Suprapubic skin (tissue), 4 donors: Measurements from ENCODE around the gene C1orf198. TPM values are rescaled to one million over a fixed set of nuclear protein-coding genes. Genes with fewer than 3 reads are reported as not detected.

Source experiments
- DNase-seq, 2 donors: peaks; one replicate each; pipeline ENCODE4 v3.0.0-alpha.2; 2019; ENCODE audit warnings: low spot score in 2 of 2
- H3K27ac ChIP-seq: fragments of 200-600 bp; sonication (generic); one replicate; pipeline ENCODE4 v1.5.1; 2019
- H3K27me3 ChIP-seq: fragments of 200-600 bp; sonication (generic); one replicate; pipeline ENCODE4 v1.5.1; 2019
- H3K36me3 ChIP-seq: fragments of 200-600 bp; sonication (generic); one replicate; pipeline ENCODE4 v1.5.1; 2019
- H3K4me1 ChIP-seq: fragments of 200-600 bp; sonication (generic); one replicate; pipeline ENCODE4 v1.5.1; 2019
- H3K4me3 ChIP-seq: fragments of 200-600 bp; sonication (generic); one replicate; pipeline ENCODE4 v1.5.1; 2019; ENCODE audit warnings: mild to moderate bottlenecking
- H3K9me3 ChIP-seq: fragments of 200-600 bp; sonication (generic); one replicate; pipeline ENCODE4 v1.5.1; 2019
- EP300 ChIP-seq: sonication (generic); formaldehyde crosslinking; IDR thresholded peaks from one replicate; pipeline ENCODE4 v1.6.1; 2017; ENCODE audit warnings: antibody characterized with exemption
- POLR2A ChIP-seq, 2 donors: fragments of 450-650 bp; IDR thresholded peaks; one replicate each; pipeline ENCODE4 v1.6.1; 2017; ENCODE audit warnings: antibody characterized with exemption in 2 of 2, mild to moderate bottlenecking in 2 of 2, moderate library complexity in 2 of 2
- POLR2AphosphoS5 ChIP-seq, 3 donors: sonication (generic); formaldehyde crosslinking; IDR thresholded peaks; one replicate each; pipeline ENCODE4 v1.6.1; 2017; ENCODE audit warnings: antibody characterized with exemption in 3 of 3
- WGBS: methylation state at CpG from one replicate; pipeline ENCODE4 v1.1.5; 2018; 5-methylcytosine and 5-hydroxymethylcytosine counted together
- total RNA-seq, 4 donors: library from RNA; depleted of rRNA; stranded (reverse); fragments of >200 nt; gene quantifications; one replicate each; pipeline ENCODE4 v1.1.0, GENCODE V29; 2016
- TF ChIP-seq, protein P1 (sequence below), 2 donors: fragments of 200-600 bp in 1 of 2; fragments of 450-650 bp in 1 of 2; sonication (generic) in 1 of 2; IDR thresholded peaks; one replicate each; pipeline ENCODE4 v1.5.1; 2016 to 2019; ENCODE audit warnings: antibody characterized with exemption in 2 of 2, mild to moderate bottlenecking in 1 of 2, moderate library complexity in 1 of 2

Gene C1orf198
- total RNA-seq, 4 donors from 2014 or later: 42.7 to 70.1 (median 52.5) TPM

DNA sequence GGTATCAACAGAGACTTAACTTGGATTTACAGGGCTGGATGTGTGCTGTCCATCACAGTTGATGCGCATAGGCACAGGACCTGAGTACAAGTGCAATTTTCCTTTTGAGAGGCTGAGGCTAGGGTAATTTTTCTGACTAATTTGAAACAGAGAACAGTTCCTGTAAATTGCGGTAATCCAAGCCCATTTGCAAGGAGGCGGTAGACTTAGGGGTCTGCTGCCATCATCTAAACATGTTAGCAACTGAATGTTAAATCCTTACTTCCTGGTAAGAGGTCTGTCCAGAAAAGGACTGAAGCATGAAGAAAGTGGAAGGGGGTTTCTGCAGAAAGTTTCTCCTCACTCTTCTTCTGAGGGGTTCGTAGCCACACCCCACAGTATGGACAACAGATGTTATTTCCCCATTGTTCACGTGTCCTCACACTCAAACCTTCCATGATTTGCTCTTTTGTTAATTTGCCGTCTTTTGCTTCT is 23.7 kb upstream of the C1orf198 start:
- Histone ChIP-seq H3K4me3 (no peak overlapping the region), H3K27ac (peak overlapping the region; percentile 11), H3K9me3 (no peaks in the 10 kb centered on the region), H3K27me3 (no peaks in the 10 kb centered on the region), H3K4me1 (no peaks in the 10 kb centered on the region), H3K36me3 (no peaks in the 10 kb centered on the region)
- WGBS: 68% methylated on average over 6 of the region's 6 CpGs
- TF ChIP-seq POLR2A (IDR thresholded peaks at IDR 0.05) (no peak), POLR2AphosphoS5 (IDR thresholded peaks at IDR 0.05) (no peak), EP300 (no peak)
- TF ChIP-seq, protein P1, sequence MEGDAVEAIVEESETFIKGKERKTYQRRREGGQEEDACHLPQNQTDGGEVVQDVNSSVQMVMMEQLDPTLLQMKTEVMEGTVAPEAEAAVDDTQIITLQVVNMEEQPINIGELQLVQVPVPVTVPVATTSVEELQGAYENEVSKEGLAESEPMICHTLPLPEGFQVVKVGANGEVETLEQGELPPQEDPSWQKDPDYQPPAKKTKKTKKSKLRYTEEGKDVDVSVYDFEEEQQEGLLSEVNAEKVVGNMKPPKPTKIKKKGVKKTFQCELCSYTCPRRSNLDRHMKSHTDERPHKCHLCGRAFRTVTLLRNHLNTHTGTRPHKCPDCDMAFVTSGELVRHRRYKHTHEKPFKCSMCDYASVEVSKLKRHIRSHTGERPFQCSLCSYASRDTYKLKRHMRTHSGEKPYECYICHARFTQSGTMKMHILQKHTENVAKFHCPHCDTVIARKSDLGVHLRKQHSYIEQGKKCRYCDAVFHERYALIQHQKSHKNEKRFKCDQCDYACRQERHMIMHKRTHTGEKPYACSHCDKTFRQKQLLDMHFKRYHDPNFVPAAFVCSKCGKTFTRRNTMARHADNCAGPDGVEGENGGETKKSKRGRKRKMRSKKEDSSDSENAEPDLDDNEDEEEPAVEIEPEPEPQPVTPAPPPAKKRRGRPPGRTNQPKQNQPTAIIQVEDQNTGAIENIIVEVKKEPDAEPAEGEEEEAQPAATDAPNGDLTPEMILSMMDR (IDR thresholded peaks at IDR 0.05): no peak
- no peak for DNase-seq

DNA sequence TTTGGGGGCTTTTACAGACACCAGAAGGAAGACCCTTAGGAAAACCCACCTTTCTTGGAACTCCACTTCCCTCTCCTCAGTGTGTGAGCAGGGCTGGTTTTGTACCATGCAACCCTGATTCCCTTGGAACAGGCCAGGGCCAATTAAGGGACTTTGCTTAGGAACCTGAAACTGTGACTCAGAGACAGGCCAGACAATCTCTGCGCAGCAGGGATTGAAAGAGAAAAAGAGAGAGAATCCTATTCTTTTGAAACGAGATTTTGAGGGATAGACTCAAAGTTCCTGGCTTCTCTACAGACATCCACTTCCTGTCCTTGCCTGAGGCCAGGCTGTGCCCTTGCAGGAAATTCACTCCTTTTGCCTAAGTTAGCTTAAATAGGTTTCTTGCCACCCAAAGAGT is 23.1 kb upstream of the C1orf198 start:
- no peak for DNase-seq
- H3K9me3 ChIP-seq: no peaks in the 10 kb centered on the region
- H3K27ac ChIP-seq: no peak overlapping the region
- H3K4me1 ChIP-seq: no peaks in the 10 kb centered on the region
- no peaks in the 10 kb centered on the region for H3K27me3 ChIP-seq
- no peaks in the 10 kb centered on the region for H3K36me3 ChIP-seq
- TF ChIP-seq POLR2A (IDR thresholded peaks at IDR 0.05) (no peak), POLR2AphosphoS5 (IDR thresholded peaks at IDR 0.05) (no peak), EP300 (no peak)
- TF ChIP-seq, protein P1 (IDR thresholded peaks at IDR 0.05): no peak
- H3K4me3 ChIP-seq: no peak overlapping the region
- WGBS: 33% methylated on average over 2 of the region's 2 CpGs

DNA sequence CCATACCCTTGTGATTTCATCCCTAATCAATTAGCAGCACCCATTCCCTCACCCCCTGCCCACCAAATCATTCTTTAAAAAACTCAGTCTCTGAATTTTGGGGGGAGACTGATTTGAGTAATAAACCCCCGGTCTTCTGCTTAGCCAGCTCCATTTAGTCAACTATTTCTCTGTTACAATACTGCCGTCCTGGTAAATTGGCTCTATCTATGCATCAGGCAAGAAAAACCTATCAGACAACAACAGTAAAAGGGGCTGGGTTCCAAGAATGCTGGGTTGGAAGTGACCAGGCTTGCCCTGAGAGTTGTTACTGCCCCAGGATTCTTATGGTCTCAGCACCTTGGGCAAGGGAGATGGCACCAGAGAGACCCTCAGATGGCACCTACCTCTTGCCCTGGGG is 16.3 kb upstream of the C1orf198 start:
- no peak overlapping the region for H3K27ac ChIP-seq
- no peaks in the 10 kb centered on the region for H3K4me1 ChIP-seq
- WGBS: 86% methylated on average over 2 of the region's 2 CpGs
- H3K4me3 ChIP-seq: no peak overlapping the region
- H3K9me3 ChIP-seq: peaks cover 5% of the 10 kb centered on the region
- no peaks in the 10 kb centered on the region for H3K36me3 ChIP-seq
- H3K27me3 ChIP-seq: peaks cover 11% of the 10 kb centered on the region
- TF ChIP-seq POLR2AphosphoS5 (IDR thresholded peaks at IDR 0.05): no peak
- no peak for DNase-seq

DNA sequence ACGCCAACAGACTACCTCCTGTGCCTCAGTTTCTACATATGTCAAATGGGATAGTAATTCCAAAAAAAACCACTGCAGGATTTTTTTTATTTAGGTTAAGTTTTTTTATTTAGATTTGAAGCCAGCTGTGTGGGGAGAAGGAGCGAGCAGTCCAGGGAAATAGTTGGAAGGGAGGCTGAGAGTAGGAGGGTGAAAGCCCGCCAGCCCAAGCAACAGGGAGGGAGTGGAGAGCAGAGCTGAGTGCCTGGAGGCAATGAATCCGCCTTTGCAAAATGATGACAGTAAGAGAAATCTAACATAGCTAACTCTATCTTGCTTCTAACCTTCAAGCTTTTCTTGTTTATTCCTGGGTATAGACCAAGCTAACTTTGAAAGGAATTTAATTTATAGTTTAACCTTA is 15.6 kb upstream of the C1orf198 start:
- Histone ChIP-seq H3K4me1 (peaks cover 3% of the 10 kb centered on the region), H3K4me3 (no peak overlapping the region), H3K27me3 (peaks cover 11% of the 10 kb centered on the region), H3K27ac (no peak overlapping the region), H3K9me3 (peaks cover 5% of the 10 kb centered on the region), H3K36me3 (no peaks in the 10 kb centered on the region)
- 35% methylated on average over 4 of the region's 4 CpGs for WGBS
- DNase-seq: no peak
- TF ChIP-seq, protein P1 (IDR thresholded peaks at IDR 0.05): no peak
- TF ChIP-seq POLR2A (IDR thresholded peaks at IDR 0.05): no peak
- no peak for TF ChIP-seq POLR2AphosphoS5 (IDR thresholded peaks at IDR 0.05)
- no peak for TF ChIP-seq EP300

DNA sequence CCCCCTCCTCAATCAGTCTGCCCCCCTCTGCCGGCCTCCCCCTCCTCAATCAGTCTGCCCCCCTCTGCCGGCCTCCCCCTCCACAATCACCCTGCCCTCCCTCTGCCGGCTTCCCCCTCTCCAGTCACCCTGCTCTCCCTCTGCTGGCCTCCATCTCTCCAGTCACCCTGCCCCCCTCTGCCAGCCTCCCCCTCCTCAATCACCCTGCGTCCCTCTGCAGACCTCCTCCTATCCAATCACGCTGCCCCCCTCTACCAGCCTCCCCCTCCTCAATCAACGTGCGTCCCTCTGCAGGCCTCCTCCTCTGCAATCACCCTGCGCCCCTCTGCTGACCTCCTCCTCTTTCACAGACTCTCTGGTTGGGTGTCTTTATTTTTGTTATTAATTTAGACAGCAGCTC is 11.5 kb upstream of the C1orf198 start:
- no peak overlapping the region for H3K27ac ChIP-seq
- H3K4me1 ChIP-seq: peaks cover 12% of the 10 kb centered on the region
- no peak for DNase-seq
- H3K36me3 ChIP-seq: no peaks in the 10 kb centered on the region
- TF ChIP-seq, protein P1 (IDR thresholded peaks at IDR 0.05): no peak
- TF ChIP-seq POLR2AphosphoS5 (IDR thresholded peaks at IDR 0.05) (no peak), POLR2A (IDR thresholded peaks at IDR 0.05) (no peak), EP300 (no peak)
- no peak overlapping the region for H3K4me3 ChIP-seq
- H3K27me3 ChIP-seq: peaks cover 11% of the 10 kb centered on the region
- H3K9me3 ChIP-seq: no peaks in the 10 kb centered on the region
- 65% methylated on average over 8 of the region's 8 CpGs for WGBS

DNA sequence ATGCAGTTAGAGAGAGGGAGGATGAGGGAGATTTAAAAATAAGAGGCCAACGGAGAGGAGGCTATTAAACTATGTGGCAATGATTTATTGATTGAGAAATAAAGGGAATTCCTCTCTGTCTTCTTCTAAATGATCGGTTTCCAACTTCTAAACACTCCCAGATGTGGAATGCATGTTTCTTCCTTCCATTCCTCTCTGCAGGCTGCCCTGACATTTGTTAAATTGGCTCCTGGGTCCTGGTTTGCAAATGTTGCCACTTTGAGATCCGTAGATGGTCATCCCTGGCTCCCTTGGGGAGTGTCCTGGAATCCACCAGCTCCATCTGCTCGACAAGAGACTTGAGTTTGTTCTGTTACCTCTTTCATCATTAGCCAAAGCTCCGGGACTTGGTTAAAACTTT is 10.3 kb upstream of the C1orf198 start:
- 27% methylated on average over 5 of the region's 5 CpGs for WGBS
- Histone ChIP-seq H3K9me3 (no peaks in the 10 kb centered on the region), H3K36me3 (no peaks in the 10 kb centered on the region), H3K4me1 (peaks cover 12% of the 10 kb centered on the region), H3K27me3 (peaks cover 7% of the 10 kb centered on the region), H3K27ac (no peak overlapping the region), H3K4me3 (no peak overlapping the region)
- TF ChIP-seq POLR2AphosphoS5 (IDR thresholded peaks at IDR 0.05) (peak; percentile 7 to 81 (median 35)), EP300 (no peak)
- DNase-seq: peak; percentile 87 to 90
